PC-3 (cell line): ENCODE results near the gene FMNL2.

Experiments used
- EZH2phosphoT487 ChIP-seq: fragments of 300-600 bp; sonication (generic); IDR thresholded peaks from 2 replicates; pipeline ENCODE4 v1.6.1; 2018; ENCODE audit warnings: mild to moderate bottlenecking, antibody characterized with exemption, low read length, borderline replicate concordance
- TF ChIP-seq, protein P1 (sequence below): fragments of 300-600 bp; sonication (generic); conservative IDR thresholded peaks from 2 replicates; pipeline ENCODE4 v1.5.1; 2017; ENCODE audit warnings: antibody characterized with exemption, low read depth, mild to moderate bottlenecking, low read length

DNA sequence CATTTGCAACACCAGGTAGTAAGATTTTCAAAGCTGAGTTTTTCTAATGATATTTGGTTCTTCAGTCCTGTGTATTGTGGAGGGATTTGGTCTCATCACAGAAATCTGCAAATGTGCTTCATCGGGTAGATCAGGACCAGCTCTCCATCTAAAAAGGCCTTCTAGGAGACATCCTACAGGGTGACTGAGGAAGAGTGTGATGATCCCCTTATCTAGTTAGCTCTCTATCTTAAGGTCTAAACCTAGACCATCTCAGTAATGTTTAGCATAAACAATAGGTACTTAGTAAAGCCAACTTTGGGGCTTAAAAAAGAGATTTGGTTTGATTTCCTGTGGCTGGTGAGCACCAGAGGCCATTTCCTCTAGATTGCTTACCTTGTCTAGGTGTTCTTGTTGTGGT is 237.1 kb downstream of the FMNL2 start:
- TF ChIP-seq EZH2phosphoT487: no peak
- TF ChIP-seq, protein P1, sequence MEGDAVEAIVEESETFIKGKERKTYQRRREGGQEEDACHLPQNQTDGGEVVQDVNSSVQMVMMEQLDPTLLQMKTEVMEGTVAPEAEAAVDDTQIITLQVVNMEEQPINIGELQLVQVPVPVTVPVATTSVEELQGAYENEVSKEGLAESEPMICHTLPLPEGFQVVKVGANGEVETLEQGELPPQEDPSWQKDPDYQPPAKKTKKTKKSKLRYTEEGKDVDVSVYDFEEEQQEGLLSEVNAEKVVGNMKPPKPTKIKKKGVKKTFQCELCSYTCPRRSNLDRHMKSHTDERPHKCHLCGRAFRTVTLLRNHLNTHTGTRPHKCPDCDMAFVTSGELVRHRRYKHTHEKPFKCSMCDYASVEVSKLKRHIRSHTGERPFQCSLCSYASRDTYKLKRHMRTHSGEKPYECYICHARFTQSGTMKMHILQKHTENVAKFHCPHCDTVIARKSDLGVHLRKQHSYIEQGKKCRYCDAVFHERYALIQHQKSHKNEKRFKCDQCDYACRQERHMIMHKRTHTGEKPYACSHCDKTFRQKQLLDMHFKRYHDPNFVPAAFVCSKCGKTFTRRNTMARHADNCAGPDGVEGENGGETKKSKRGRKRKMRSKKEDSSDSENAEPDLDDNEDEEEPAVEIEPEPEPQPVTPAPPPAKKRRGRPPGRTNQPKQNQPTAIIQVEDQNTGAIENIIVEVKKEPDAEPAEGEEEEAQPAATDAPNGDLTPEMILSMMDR: no peak
